Posterior vena cava (tissue), 2 donors: Measurements from ENCODE around the gene ATP2B3. TPM values are rescaled to one million over a fixed set of nuclear protein-coding genes. Genes with fewer than 3 reads are reported as not detected.

ENCODE experiments used
- DNase-seq: peaks from one replicate; pipeline ENCODE4 v3.0.0-alpha.2; 2020; ENCODE audit warnings: low spot score
- intact Hi-C, 2 donors: fragments of 100-400 bp; cut with DNase I; formaldehyde crosslinking; loops; one replicate each; pipeline versions ENCODE4 v1.14.1 to v1.14.2; 2022 to 2023
- total RNA-seq, 2 donors: library from RNA; stranded (reverse); fragmentation: NEBNext Ultra II Directional; extraction: Animal tissue kit (Norgen Biotek cat#: 25700); gene quantifications; one replicate each; pipeline ENCODE4 v1.2.1, GENCODE V29; 2021
- donor health status: DM: yes; HTN: yes; CAD: no.
- donor health status: DM: yes; HTN: yes; CAD: no.

ATP2B3 gene
- total RNA-seq, 2 donors from 2014 or later: 0.19 TPM; not detected in 1

DNA sequence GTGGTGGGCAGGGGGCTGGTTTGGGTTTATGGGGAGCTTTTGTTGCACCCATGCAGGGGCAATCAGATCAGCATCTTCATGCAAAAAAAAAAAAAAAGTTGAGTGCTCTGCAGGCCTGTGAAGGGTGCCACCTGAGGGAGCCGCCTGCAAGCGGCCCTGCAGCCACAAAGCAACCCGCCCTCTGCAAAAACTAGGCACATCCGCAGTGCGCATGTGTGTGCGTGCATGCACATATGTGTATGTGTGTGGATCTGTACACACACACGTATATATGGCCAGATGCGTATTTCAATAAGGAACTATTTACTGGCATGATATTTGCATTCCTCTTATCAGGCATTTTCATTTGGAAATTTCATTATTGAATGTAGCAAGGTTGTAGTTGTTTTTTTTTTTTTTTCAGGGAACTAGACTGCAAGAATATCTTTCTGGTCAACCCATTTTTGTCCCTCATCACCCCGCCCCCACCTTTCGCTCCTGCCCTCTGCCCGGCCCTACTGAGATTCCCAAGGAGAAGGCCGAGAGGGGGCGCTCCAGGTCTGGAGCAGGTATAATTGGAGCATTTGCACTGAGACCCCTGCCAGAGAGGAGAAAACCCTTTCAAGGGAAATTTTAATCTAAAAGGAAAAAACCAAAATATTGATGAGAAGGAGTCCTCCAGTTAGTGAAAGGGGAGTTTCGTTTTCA is 63.4 kb downstream of the ATP2B3 start:
- DNase-seq: no peak
- intact Hi-C loops: no loop called here

GRCh38 chrX:153582896-153583295 is 65.5 kb downstream of the ATP2B3 start:
- intact Hi-C loops: no loop called here
- DNase-seq: no peak

GRCh38 chrX:153583433-153583832 is 66.0 kb downstream of the ATP2B3 start:
- intact Hi-C loops: no loop called here
- DNase-seq: no peak

GRCh38 chrX:153585827-153586226 is 68.4 kb downstream of the ATP2B3 start:
- DNase-seq: no peak
- intact Hi-C loops: no loop called here

- DNase-seq: no peak
- intact Hi-C loops: no loop called here
These were observed 69.9 kb downstream of the ATP2B3 start for GRCh38 chrX:153587342-153587741.

DNA sequence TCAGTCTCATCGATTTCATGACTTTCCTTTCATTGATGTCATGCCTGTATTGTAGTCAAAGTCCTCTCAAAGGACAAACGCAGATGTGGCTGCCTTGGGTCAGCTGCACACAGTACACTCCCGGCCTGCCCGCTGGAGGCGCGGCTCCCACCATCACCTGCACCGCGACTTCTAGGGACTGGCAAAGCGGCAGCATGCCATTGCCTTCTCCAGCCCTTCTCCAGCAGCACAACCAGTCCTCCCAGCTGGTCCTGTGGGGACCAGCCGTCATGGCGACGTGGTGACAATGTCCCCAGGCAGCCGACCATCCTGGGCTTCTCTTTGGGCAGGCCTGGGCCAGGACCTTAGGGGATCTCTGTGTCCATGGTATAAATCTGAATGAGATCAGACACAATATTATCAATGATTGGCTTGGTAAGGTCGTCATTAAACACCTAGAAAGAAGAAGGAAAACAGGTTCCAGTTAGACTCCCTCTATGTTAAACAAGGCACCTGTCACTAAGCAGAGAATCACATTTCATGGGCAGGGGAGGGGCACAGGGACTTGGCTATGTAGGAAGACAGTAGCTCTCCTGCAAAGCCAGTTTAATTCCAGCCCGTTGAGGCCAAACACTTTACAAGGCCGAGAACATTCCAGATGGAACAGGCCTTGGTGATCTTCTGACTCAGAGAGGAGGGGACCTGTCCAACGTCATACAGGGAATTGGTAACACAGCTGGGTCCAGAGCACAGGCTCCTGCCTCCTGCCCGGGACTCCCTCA is 70.8 kb downstream of the ATP2B3 start:
- intact Hi-C loops: no loop called here
- DNase-seq: no peak

- intact Hi-C loops: no loop called here
- no peak for DNase-seq
These were observed 71.5 kb downstream of the ATP2B3 start for GRCh38 chrX:153588782-153589446.

- DNase-seq: no peak
- intact Hi-C loops: no loop called here
These were observed 73.8 kb downstream of the ATP2B3 start for GRCh38 chrX:153590961-153591956.

DNA sequence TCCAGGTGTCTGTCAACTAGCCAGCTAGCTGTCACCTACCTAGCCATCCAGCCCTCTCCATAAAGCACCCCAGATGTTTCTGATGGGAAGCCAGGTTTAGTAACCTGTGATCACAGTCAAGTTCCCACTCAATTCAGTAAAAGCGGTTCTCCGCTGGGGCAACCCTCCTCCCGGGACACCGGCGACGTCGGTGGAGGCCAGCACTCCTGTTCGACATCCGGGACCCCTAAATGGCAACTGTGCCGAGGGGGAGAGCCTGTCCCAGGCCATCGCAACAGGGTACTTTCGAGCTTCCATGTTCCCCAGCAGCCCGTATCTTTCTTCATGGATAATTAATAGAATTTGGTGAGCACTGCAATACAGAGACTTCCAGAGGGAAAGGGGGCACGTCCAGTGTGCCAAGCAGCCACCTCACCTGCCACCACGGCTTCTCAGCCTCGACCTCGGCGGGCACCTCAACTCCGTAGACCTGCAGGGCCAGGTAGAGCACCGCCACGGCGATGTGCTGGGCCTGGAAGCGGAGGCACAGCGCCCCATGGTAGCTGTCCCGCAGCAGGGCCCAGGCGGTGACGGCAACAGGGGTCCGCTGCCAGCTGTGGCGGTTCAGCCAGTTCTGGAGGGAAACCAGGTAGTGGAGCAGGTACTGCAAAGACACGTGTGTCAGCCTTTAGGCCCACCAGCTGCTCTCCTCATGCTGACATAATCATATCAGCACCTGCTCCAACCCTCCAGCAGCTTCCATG is 74.8 kb downstream of the ATP2B3 start:
- intact Hi-C loops: no loop called here
- no peak for DNase-seq

- intact Hi-C loops: no loop called here
- peak; percentile 68 for DNase-seq
These were observed 75.7 kb downstream of the ATP2B3 start for GRCh38 chrX:153592966-153593688.

DNA sequence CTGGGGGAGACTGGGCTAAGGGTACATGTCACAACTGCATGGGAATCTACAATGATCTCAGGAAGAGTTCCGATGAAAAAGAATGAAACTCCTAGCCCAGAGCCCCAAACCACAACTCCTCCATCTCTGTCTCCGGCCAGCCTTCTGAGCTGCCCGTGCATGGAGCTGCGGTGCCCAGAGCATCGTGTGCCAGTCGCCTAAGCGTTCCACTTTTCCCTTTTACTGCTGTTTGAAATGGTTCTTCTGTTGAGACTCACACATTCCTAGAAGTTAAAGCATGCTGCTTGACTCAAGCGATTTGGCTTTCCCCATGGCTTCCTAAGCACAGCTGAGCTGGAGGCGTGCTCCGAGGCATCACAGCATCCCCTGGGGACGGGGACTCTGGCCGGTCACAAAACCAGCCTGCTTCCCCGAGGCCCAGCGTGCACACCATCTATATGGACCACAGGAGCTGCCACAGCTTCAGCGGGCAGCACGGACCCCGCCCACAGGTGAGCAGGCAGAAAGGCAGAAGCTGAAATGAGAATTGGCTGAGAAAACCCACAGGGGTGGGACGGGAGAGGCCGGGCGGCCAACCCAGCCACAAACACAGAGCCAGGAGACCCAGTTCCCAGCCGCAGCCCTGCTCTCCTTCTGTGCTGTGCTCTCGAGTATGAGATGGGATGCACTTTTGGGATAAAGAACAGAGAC is 76.5 kb downstream of the ATP2B3 start:
- peak; percentile 56 for DNase-seq
- intact Hi-C loops: no loop called here

GRCh38 chrX:153595387-153595786 is 77.9 kb downstream of the ATP2B3 start:
- intact Hi-C loops: no loop called here
- DNase-seq: peak; percentile 38

DNA sequence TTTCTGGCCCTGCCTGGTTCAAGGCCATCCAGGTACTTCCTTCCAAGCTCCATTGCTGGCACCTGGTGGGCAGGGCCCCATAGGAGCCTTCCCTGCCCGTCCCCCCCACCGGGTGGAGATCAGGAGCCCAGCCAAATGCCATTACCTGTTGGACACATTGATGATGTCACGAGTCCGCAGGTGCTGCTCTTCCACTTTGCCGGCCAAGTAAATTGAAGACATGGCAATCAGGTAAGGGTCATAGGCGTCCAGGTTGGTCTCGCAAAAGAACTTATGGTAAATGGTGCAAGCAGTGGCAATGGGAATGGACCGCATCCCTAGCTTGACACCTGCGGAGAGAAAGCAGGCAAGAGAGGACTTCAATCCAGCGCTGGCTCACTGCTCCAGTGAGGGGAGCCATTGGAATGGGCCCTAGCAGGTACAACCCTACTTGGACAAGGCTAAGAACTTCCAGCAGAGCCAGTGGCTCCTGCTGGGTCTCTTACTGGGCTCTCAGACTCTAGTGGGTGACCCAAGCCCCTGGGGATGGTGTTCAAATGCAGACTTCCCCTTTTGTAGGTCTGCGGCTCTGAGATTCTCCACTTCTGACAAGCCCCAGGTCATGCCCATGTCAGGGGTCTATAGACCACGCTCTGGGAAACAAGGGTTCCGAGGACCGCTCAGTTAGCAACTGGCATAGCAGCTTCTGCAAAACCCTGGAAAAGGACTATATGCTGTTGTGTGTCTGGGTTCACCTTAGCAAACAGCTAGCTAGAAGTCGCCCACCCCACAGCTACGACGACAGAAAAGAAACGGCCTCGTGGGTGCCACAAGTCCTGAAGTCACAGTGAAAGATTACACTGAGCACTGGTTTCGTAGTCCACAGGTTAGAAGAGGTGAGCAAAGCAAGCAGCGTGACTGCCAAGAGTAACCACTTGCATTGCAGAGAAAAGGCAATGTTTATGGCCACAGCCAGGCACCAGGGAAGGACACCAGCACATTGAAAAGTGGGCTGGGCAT is 78.7 kb downstream of the ATP2B3 start:
- intact Hi-C loops: no loop called here
- DNase-seq: peak; percentile 57

GRCh38 chrX:153596981-153597750 is 79.7 kb downstream of the ATP2B3 start:
- intact Hi-C loops: no loop called here
- DNase-seq: no peak

- intact Hi-C loops: no loop called here
- peak; percentile 78 for DNase-seq
These were observed 81.2 kb downstream of the ATP2B3 start, which contains the start of gene CCNQ for GRCh38 chrX:153598541-153599191. Gene CCNQ, minus strand, starts transcription at chrX:153599139. Its CDS starts 66 bp downstream, at chrX:153599073.
